Measurements from ENCODE around the gene THADA. TPM values are rescaled to one million over a fixed set of nuclear protein-coding genes. Genes with fewer than 3 reads are reported as not detected.
A peak's percentile ranks its signal among the peaks of the same experiment; 100 is the strongest.

Gene THADA
- total RNA-seq, 1 donor from 2014 or later = 33.8 TPM

DNA sequence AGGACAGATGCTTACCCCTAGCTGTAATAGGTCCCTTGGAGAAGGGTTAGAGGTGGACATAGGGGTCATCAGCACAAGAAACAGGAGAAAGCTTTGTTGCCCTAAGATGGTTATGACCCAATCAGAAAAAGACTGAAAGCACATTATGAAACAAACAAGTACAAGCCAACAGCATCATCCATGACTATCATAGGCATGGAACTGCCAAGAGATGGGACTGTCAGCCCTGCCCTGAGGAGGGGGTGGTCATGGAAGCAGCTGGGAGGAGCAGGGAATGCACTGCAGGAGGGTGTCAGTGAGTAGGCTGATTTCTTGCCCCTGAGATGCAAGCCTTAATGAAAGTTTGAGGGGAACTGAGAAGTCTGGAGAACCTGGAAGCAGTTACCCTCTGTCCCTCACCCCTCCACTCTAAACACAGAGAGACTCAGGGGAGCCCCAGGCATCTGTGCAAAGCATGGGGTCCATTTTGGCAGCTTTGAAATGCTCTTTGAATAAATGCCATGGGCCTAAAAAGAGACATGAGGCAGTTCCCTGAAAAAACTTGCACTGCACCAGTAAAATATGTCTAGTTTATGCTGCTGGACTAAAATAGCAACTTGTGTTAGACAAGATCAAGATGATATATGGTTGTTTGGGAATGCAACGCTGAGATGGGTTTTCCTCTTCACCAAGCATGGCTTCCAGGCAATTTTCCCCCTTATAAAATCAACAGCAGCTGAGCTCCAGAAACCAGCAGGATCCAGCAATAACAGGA is 246.8 kb downstream of the THADA start:
- peaks cover 78% of the 10 kb centered on the region for H3K4me1 Mint-ChIP-seq
- no peaks in the 10 kb centered on the region for H3K27me3 Mint-ChIP-seq (ENCODE audit: low read depth)
- H3K9me3 Mint-ChIP-seq = no peaks in the 10 kb centered on the region
- H3K4me3 Mint-ChIP-seq = peak overlapping the region; percentile 48
- H3K27ac Mint-ChIP-seq (ENCODE audit: unreplicated experiment) = peak overlapping the region; percentile 53
- TF ChIP-seq, protein P1, sequence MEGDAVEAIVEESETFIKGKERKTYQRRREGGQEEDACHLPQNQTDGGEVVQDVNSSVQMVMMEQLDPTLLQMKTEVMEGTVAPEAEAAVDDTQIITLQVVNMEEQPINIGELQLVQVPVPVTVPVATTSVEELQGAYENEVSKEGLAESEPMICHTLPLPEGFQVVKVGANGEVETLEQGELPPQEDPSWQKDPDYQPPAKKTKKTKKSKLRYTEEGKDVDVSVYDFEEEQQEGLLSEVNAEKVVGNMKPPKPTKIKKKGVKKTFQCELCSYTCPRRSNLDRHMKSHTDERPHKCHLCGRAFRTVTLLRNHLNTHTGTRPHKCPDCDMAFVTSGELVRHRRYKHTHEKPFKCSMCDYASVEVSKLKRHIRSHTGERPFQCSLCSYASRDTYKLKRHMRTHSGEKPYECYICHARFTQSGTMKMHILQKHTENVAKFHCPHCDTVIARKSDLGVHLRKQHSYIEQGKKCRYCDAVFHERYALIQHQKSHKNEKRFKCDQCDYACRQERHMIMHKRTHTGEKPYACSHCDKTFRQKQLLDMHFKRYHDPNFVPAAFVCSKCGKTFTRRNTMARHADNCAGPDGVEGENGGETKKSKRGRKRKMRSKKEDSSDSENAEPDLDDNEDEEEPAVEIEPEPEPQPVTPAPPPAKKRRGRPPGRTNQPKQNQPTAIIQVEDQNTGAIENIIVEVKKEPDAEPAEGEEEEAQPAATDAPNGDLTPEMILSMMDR (conservative IDR thresholded peaks at IDR 0.05) = no peak
- no peaks in the 10 kb centered on the region for H3K36me3 Mint-ChIP-seq (ENCODE audit: low read depth)
- DNase-seq (ENCODE audit: low read depth, low spot score) = no peak

DNA sequence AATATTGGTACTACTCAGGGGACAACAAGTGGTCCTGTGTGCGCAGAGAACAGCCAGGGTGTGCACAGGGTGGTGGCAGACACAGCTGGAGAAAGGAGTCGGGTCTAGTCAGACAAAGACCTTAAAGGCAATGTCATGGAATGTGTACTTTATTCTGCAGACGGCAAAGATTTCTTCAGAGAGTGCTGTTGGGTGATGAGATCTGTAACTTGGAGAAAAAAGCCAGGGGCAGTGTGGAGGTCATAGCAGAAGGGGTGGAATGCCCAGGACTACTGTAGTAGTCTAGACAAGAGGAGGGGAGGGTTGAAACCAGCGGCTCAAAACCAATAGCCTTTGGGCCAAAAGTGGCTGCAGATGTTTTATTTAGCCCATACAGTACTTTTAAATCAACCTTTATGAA is 248.1 kb downstream of the THADA start:
- no peaks in the 10 kb centered on the region for H3K27me3 Mint-ChIP-seq (ENCODE audit: low read depth)
- H3K9me3 Mint-ChIP-seq = no peaks in the 10 kb centered on the region
- H3K4me3 Mint-ChIP-seq = peak overlapping the region; percentile 20
- TF ChIP-seq, protein P1 (conservative IDR thresholded peaks at IDR 0.05) = no peak
- no peaks in the 10 kb centered on the region for H3K36me3 Mint-ChIP-seq (ENCODE audit: low read depth)
- peaks cover 89% of the 10 kb centered on the region for H3K4me1 Mint-ChIP-seq
- no peak overlapping the region for H3K27ac Mint-ChIP-seq (ENCODE audit: unreplicated experiment)
- DNase-seq (ENCODE audit: low read depth, low spot score) = no peak

DNA sequence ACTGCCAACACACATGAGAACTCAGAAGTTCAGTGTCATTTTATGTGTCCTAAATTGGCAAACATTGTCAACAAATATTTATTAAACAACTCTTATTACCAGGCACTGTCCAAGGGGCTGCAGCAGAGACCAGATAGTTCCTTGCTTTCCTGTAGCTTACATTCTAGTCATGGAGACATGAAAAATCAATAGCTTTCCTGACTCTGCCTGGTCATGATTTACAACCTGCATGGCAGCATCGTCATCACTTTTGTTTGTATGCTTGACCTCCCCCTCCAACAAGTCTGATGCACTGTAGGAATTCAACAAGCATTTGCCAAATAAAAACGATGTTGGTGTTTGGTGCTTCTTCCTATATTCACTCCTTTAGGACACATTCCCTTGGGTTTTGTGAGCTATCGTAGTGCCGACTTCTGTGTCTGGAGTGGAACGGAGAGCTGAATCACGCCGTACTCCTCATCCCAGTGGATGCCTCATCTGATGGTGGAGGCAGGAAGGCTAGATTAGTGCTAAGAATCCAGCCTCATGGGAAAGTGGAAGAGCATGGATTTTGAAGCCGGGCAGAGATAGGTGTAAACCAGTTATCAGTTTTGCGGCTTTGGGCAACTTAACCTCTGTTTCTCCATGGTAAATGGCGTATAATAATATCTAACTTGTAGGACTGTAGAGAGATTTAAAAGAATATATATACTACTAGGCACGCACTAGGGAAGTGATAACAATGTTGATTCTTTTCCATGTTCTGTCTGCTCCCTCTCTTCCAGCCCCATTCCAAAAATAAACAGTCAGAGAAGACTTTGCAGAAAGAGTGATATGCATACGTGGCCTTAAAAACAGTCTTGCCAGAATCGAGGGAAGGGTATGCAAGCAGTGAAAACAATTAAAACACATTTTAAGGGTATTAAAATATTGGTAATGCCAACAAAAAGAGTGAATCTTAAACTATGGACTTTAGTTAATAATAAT is 249.0 kb downstream of the THADA start:
- Mint-ChIP-seq H3K27me3 (ENCODE audit: low read depth) (no peaks in the 10 kb centered on the region), H3K36me3 (ENCODE audit: low read depth) (no peaks in the 10 kb centered on the region), H3K4me1 (peaks cover 94% of the 10 kb centered on the region), H3K27ac (ENCODE audit: unreplicated experiment) (no peak overlapping the region), H3K9me3 (no peaks in the 10 kb centered on the region), H3K4me3 (peak overlapping the region; percentile 20)
- TF ChIP-seq, protein P1 (conservative IDR thresholded peaks at IDR 0.05) = no peak
- DNase-seq (ENCODE audit: low read depth, low spot score) = no peak

DNA sequence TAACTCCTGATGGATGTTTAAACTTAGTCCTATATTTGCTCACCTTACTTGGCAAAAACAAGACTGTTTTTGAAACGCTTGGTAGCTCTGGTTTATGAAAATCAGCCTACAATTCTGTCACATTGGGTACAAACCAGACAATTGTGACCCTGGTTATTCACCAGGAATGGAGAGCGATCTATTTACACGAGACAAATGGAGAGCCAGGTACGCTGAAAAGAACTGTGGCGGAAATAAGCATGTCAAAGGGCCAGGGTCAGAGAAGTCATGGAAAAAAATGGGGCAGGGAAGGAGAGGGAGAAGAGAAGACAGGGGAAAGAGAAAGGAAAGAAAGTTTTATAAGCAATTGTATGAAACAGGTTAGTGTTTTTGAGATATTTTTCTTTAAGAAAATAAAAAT is 250.0 kb downstream of the THADA start:
- Mint-ChIP-seq H3K4me1 (peaks cover 90% of the 10 kb centered on the region), H3K27me3 (ENCODE audit: low read depth) (no peaks in the 10 kb centered on the region), H3K9me3 (no peaks in the 10 kb centered on the region), H3K27ac (ENCODE audit: unreplicated experiment) (peak overlapping the region; percentile 14), H3K4me3 (peak overlapping the region; percentile 38), H3K36me3 (ENCODE audit: low read depth) (no peaks in the 10 kb centered on the region)
- TF ChIP-seq, protein P1 (conservative IDR thresholded peaks at IDR 0.05) = peak; percentile 11
- no peak for DNase-seq (ENCODE audit: low read depth, low spot score)

DNA sequence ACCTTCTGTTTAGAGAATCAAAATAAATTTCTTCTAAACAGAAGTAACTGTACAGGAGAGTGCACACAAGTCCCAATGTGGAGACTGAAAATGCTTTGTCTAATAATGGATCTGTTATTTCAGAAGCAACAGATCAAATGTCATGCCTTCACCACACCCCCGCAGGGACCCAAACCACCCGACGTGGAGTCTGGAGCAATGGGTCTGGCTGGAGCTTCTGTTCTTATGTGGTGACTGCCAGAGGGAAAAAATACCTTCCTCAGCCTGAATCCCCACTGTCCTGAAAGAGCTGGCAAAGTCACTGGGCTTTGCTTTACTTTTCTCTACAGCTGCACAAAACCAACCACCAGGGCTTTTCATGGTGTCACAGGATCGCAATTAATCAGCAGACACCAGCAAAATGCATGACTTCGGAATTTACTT is 250.4 kb downstream of the THADA start:
- Mint-ChIP-seq H3K4me3 (peak overlapping the region; percentile 29), H3K27me3 (ENCODE audit: low read depth) (no peaks in the 10 kb centered on the region), H3K27ac (ENCODE audit: unreplicated experiment) (peak overlapping the region; percentile 14), H3K4me1 (peaks cover 90% of the 10 kb centered on the region), H3K9me3 (no peaks in the 10 kb centered on the region), H3K36me3 (ENCODE audit: low read depth) (no peaks in the 10 kb centered on the region)
- TF ChIP-seq, protein P1 (conservative IDR thresholded peaks at IDR 0.05) = peak; percentile 51
- DNase-seq (ENCODE audit: low read depth, low spot score) = no peak
